HG03108 (cell line): ENCODE results near the gene METAP1.
"Not testable (repeated sequence)": the region's sequence is repeated elsewhere in the genome, so short reads cannot be mapped to it uniquely, and the experiment has no call there.

Experiments used
- ATAC-seq: cut with Tn5 transposase; IDR thresholded peaks from one replicate; pipeline ENCODE4 v1.9.1; 2021; ENCODE audit warnings: moderate library complexity; ENCODE audit not compliant: unreplicated experiment

The METAP1 gene

GRCh38 chr4:98996765-98997068, 1.2 kb downstream of the METAP1 start:
- ATAC-seq: no peak

GRCh38 chr4:98997166-98997565, 1.6 kb downstream of the METAP1 start:
- ATAC-seq: no peak

DNA sequence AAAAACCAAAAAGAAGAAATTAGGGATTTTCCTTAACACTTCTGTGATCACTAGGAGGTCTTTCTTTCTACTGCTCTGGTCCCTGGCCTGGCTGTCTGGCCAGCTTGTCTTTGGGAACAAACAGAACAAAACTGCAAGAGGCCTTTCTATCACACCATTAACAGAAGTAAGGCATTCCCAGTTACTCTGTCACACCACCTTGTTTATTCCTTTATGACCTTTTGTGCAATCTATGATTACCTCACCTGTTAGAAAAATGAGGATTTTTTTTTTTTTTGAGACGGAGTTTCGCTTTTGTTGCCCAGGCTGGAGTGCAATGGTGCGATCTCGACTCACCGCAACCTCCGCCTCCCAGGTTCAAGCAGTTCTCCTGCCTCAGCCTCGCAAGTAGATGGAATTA, 3.0 kb downstream of the METAP1 start:
- ATAC-seq: no peak

DNA sequence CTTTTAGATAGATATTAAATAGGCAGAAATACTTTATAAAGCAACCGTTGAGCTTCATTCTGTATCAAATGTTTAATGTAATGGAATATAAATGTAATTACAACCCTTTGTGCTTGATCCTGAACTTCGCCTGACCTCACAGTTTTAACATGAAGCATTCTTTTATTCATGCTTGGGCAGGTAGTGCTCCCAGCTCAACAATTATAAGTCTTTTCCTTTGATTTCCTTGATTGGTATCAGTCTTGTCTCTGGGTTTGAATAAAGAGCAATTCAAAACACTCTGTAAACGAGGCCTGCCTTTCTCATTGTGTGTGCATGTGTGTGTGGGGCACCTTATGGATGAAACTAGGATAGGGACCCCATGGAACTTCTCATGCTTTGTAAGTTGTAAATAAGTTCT, 6.8 kb downstream of the METAP1 start:
- no peak for ATAC-seq

DNA sequence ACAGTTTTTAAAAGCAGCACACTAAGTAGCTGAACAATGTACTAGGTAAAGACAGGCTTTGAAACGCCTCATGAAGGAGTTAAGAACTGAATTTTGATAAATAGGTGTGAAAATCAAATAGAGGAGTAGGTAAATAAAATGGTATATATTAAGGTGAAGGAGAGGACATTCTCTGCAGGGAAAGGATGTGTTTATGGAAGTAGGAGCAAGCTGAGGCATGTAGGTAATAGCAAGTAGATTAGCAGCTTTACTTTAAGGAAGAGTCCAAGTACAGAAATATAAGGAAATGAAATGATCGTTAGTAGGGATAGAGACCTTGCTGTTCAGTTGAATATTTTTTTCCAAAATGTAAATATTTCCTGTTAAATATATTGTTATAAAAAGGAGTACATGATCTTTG, 12.5 kb downstream of the METAP1 start:
- no peak for ATAC-seq

DNA sequence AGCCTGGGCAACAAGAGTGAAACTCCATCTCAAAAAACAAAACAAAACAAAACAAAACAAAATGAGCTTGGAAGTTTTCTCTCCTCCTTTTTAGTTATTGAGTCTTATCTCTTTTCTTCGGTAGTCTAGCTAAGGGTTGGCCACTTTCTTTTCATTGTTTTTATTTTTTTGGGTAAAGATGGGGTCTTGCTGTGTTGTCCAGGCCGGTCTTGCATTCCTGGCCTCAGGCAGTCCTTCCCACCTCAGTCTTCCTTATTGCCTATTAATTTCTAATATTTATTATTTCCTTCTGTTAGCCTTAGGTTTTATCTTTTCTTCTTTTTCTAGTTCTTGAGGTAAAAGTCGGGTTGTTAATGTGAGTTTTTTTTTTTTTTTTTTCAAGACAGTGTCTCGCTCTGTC, 16.4 kb downstream of the METAP1 start:
- no peak for ATAC-seq

GRCh38 chr4:99013402-99013843, 17.9 kb downstream of the METAP1 start:
- no peak for ATAC-seq

- no peak for ATAC-seq
Measured at GRCh38 chr4:99013884-99014523, 18.5 kb downstream of the METAP1 start.

- no peak for ATAC-seq
Measured at GRCh38 chr4:99021386-99021785, 25.9 kb downstream of the METAP1 start.

DNA sequence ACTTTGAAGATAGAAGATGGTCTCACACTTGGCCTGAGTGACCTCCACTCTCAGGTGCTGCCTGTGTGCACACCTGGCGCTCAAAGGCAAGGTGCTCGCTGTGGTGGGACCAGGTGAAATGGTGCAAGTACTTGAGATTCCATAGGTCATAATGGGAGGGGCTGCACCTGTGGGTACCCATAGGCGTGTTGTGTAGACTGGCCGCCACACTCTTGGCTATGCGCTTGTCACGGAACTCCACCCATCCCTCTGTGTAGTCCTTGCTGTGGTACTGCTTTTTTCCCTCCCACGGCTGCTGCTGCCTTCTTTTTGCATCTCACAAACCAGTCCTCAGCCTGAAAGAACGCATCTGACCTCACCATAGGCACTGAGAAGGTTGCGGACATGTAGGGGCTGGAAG, 27.0 kb downstream of the METAP1 start:
- ATAC-seq: no peak

DNA sequence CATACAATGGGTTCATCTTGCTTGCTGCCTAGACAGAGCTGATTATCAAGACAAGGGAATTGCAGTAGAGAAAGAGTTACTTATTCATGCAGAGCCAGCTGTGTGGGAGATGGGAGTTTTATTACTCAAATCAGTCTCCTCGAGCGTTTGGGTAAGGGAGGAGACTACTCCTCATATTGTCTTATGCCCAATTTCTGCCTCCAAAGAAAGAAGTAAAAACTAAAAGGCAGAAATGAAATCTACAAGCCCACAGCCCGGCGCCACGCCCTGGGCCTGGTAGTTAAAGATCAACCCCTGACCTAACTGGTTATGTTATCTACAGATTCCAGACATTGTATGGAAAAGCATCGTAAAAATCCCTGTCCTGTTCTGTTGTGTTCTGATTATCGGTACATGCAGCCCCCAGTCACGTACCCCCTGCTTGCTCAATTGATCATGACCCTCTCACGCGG, 28.3 kb downstream of the METAP1 start:
- not testable (repeated sequence) for ATAC-seq

- ATAC-seq: no peak
Measured at GRCh38 chr4:99024481-99025275, 29.2 kb downstream of the METAP1 start.

- ATAC-seq: no peak
Measured at GRCh38 chr4:99025506-99025905, 30.0 kb downstream of the METAP1 start.

DNA sequence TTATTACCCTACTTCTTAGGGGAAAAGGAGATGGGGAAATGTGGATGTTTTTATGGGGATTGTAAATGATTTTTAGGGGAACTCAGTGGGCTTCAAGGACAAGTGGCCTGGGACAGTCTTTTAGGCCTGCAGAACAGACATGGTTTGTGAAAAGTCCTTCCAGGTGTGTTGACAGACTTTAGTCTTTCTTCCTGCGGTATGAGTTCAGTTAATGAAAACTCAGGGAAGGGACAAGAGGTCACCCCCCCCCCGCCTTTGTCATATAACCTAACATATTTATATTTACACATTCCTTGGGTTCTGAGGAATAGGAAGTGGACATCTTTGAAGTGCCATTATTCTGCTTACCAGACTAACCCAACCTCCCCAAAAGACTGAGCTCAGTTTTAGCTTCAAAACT, 31.8 kb downstream of the METAP1 start:
- ATAC-seq: no peak

- no peak for ATAC-seq
Measured at GRCh38 chr4:99028187-99028586, 32.7 kb downstream of the METAP1 start.

DNA sequence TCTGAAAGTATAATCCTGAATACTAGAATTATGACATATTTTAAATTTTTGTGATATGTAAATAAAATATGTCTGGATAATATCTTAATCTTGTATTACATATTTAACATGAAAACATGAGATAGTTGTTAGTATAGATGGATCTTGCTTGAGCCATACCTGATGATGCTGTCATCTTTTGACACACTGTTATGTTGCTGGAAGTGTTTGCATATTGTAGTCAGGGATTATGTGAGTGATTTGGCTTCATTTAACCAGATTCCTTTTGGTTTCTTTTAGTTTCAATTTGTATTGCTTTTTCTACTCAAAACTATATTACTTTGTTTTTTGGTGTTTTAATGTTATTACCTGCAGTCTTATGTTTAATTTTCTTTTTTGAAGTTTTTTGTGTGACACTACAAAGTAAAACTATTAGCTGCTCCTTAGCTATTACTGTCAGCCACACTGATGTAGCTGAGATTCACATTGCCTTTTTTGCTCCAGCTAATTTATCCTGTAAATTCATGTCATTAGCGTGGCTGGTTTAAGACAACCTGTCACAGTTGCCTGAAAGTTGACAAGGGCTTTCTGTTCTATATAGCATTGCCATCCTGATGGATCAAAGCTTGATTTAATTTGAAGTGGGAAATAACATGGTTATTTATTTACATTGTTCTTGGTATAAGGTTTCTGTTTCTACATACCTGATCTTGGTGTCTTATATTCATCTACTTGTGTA, 33.7 kb downstream of the METAP1 start:
- ATAC-seq: no peak

DNA sequence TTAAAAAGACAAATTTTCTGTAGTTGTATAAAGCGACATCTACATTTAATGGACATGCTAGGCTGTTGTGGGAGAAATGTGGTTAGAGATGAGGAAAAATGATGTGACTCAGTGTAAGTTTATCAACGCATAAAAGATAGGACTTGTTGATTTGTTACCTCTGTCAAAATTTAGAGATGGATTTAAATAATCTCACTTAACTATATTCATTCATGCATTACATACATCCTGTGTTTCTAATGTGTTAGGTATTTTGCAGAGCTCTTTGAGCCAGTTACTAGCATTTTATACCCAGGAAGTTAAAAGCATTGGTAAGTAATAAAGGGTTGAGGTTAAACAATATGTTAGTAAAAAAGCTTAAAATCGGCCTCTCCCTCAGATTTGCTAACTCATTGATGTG, 34.3 kb downstream of the METAP1 start:
- no peak for ATAC-seq

DNA sequence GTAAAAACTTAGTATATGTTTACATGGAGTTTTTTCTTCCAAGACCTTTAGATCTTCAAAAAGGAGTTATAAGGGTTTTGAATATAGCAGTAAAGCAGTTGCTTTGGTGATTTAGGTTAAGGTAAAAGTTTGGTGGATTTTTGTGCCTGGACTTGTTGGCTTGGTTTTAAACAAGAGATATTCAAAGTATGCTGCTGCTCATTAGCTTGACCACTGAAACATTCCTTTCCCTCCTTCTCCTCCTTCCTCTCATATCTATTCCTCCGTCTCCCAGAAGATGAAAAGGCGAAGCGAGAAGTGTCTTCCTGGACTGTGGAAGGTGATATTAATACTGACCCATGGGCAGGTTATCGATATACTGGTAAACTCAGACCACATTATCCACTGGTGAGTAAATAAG, 38.4 kb downstream of the METAP1 start:
- no peak for ATAC-seq

GRCh38 chr4:99038213-99038612, 42.7 kb downstream of the METAP1 start:
- ATAC-seq: no peak

- ATAC-seq: no peak
Measured at GRCh38 chr4:99043346-99043745, 47.8 kb downstream of the METAP1 start.

- ATAC-seq: no peak
Measured at GRCh38 chr4:99047710-99048109, 52.2 kb downstream of the METAP1 start.

DNA sequence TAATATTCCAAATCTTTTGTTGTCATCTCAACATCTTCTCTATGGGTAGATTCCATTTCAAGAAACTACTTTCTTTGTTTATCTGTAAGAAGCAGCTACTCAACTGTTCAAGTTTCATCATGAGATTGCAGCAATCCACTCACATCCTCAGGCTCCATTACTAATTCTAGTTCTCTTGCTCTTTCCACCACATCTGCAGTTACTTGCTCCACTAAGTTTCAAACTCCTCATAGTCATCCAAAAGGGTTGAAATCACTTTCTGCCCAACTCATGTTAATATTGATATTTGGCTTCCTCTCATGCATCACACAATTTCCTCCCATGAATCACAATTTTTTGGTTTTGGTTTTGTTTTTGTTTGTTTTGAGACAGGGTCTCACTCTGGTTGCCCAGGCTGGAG, 57.4 kb downstream of the METAP1 start:
- no peak for ATAC-seq
